ENCODE data around the gene PLD4. TPM values are rescaled to one million over a fixed set of nuclear protein-coding genes. Genes with fewer than 3 reads are reported as not detected.

The PLD4 gene
- total RNA-seq, 4 donors from 2014 or later: 1.7 to 4.1 TPM; not detected in 2

- Histone ChIP-seq H3K4me3 (no peak overlapping the region), H3K36me3 (no peaks in the 10 kb centered on the region), H3K27ac (no peak overlapping the region), H3K9me3 (no peaks in the 10 kb centered on the region), H3K27me3 (no peaks in the 10 kb centered on the region), H3K4me1 (peaks cover 0 to 29% (median 12%) of the 10 kb centered on the region in 4 donors)
- TF ChIP-seq CTCF (IDR thresholded peaks at IDR 0.05): no peak
- TF ChIP-seq POLR2A (IDR thresholded peaks at IDR 0.05): no peak
- DNase-seq: peak in 1 of 3 donors; percentile 34
These were observed 57.2 kb downstream of the PLD4 start for GRCh38 chr14:104981699-104982541.

GRCh38 chr14:104982548-104983230, 58.0 kb downstream of the PLD4 start:
- Histone ChIP-seq H3K4me1 (peaks cover 0 to 21% (median 7%) of the 10 kb centered on the region in 4 donors), H3K36me3 (no peaks in the 10 kb centered on the region), H3K4me3 (no peak overlapping the region), H3K9me3 (no peaks in the 10 kb centered on the region), H3K27me3 (no peaks in the 10 kb centered on the region), H3K27ac (no peak overlapping the region)
- TF ChIP-seq CTCF (IDR thresholded peaks at IDR 0.05) (no peak), POLR2A (IDR thresholded peaks at IDR 0.05) (no peak)
- DNase-seq: peak in 1 of 3 donors; percentile 35

Other genes with a start within 250 kb of the PLD4 start
- 100 to 1,000 TPM; 137 to 287 (median 203) TPM for gene INF2, start 235.3 kb upstream of the PLD4 start, total RNA-seq
- 10 to 100 TPM; 11.0 to 18.6 (median 17.1) TPM for gene ADSS1, start 200.7 kb upstream of the PLD4 start, total RNA-seq
- gene SIVA1, start 171.7 kb upstream of the PLD4 start, total RNA-seq: 100 to 1,000 TPM in 3 of 4 donors, 10 to 100 TPM in 1; 64.6 to 144 (median 115) TPM
- 100 to 1,000 TPM in 2 of 4 donors, 10 to 100 TPM in 2; 85.6 to 259 (median 111) TPM for gene AKT1, start 129.1 kb upstream of the PLD4 start, total RNA-seq
- 10 to 100 TPM in 2 of 4 donors, 1 to 10 TPM in 2; 2.5 to 14.7 (median 10.9) TPM for gene ZBTB42, start 123.8 kb upstream of the PLD4 start, total RNA-seq
- 100 to 1,000 TPM in 1 of 4 donors, 10 to 100 TPM in 3; 42.1 to 112 (median 83.8) TPM for gene CEP170B, start 59.6 kb upstream of the PLD4 start, total RNA-seq
- gene AHNAK2, start 53.5 kb downstream of the PLD4 start, total RNA-seq: 10 to 100 TPM in 3 of 4 donors, 1 to 10 TPM in 1; 3.2 to 19.0 (median 10.7) TPM
- 1 to 10 TPM in 2 of 4 donors, under 1 TPM in 1, not detected in 1; 0.88 to 3.8 (median 2.8) TPM for gene CLBA1, start 60.9 kb downstream of the PLD4 start, total RNA-seq
- gene CDCA4, start 96.2 kb downstream of the PLD4 start, total RNA-seq: 1 to 10 TPM; 3.7 to 9.1 (median 6.6) TPM
- gene GPR132, start 140.6 kb downstream of the PLD4 start, total RNA-seq: 10 to 100 TPM in 1 of 4 donors, 1 to 10 TPM in 3; 1.5 to 29.7 (median 4.2) TPM
- 10 to 100 TPM in 3 of 4 donors, 1 to 10 TPM in 1; 7.5 to 33.0 (median 11.2) TPM for gene JAG2, start 243.9 kb downstream of the PLD4 start, total RNA-seq

Data from Peyer's patch (tissue), 4 donors.